A673 (cell line): Measurements from ENCODE around the gene GUCA2B. TPM values are rescaled to one million over a fixed set of nuclear protein-coding genes. Genes with fewer than 3 reads are reported as not detected.

ENCODE experiments used
- BruUV-seq: library from RNA; stranded (reverse); fragments of 400-500 nt; replicated peaks from 2 replicates; lab custom pipeline; 2021; lab: Mats Ljungman, UMichigan
- CTCF ChIA-PET: fragments of 300-600 bp; sonication (Branson Sonifier 250); formaldehyde crosslinking; loops from one replicate; lab custom pipeline; 2022; ENCODE audit warnings: antibody characterized with exemption; lab: Charles Lee
- POLR2A ChIA-PET: fragments of 300-600 bp; sonication (Branson Sonifier 250); formaldehyde crosslinking; loops from one replicate; lab custom pipeline; 2022; ENCODE audit warnings: antibody characterized with exemption; ENCODE audit not compliant: low non-redundant PET; lab: Charles Lee
- DNase-seq: peaks from one replicate; pipeline ENCODE4 v3.0.0-alpha.2; 2015; ENCODE audit warnings: low spot score
- H3K27ac ChIP-seq: fragments of 200-600 bp; sonication (generic); 2 replicates; pipeline ENCODE4 v1.5.1; 2016; ENCODE audit warnings: mixed run types, low read depth, mild to moderate bottlenecking, mixed read lengths, antibody characterized with exemption, low read length; ENCODE audit not compliant: poor library complexity, severe bottlenecking
- H3K27me3 ChIP-seq: fragments of 200-600 bp; sonication (generic); replicated peaks from 2 replicates; pipeline ENCODE4 v1.6.1; 2017; ENCODE audit warnings: mixed run types, low read depth, mild to moderate bottlenecking, mixed read lengths, antibody characterized with exemption, low read length; ENCODE audit not compliant: insufficient read depth, poor library complexity
- H3K36me3 ChIP-seq: fragments of 200-600 bp; sonication (generic); 2 replicates; pipeline ENCODE4 v1.6.1; 2016; ENCODE audit warnings: mixed run types, mild to moderate bottlenecking, mixed read lengths, antibody characterized with exemption, low read length; ENCODE audit not compliant: insufficient read depth, poor library complexity, severe bottlenecking
- H3K4me1 ChIP-seq: fragments of 200-600 bp; sonication (generic); 2 replicates; pipeline ENCODE4 v1.6.1; 2017; ENCODE audit warnings: mixed run types, mild to moderate bottlenecking, mixed read lengths, antibody characterized with exemption, low read length; ENCODE audit not compliant: insufficient read depth, poor library complexity, severe bottlenecking
- H3K4me3 ChIP-seq: fragments of 200-600 bp; sonication (generic); 2 replicates; pipeline ENCODE4 v1.5.1; 2016; ENCODE audit warnings: low read depth, mixed run types, mild to moderate bottlenecking, mixed read lengths, low read length; ENCODE audit not compliant: poor library complexity, severe bottlenecking
- H3K9me3 ChIP-seq: fragments of 200-600 bp; sonication (generic); 2 replicates; pipeline ENCODE4 v1.6.1; 2016; ENCODE audit warnings: mixed run types, low read depth, mild to moderate bottlenecking, mixed read lengths, antibody characterized with exemption, low read length; ENCODE audit not compliant: poor library complexity, severe bottlenecking
- CTCF ChIP-seq: fragments of 300-800, 200-600 bp; sonication (generic); conservative IDR thresholded peaks from 2 replicates; pipeline ENCODE4 v1.5.1; 2017; ENCODE audit warnings: low read depth, mild to moderate bottlenecking, antibody characterized with exemption, low read length, moderate library complexity, mixed read lengths
- EZH2 ChIP-seq: fragments of 200-600 bp; sonication (generic); IDR thresholded peaks from 2 replicates; pipeline ENCODE4 v1.6.1; 2017; ENCODE audit warnings: borderline replicate concordance, low read depth, mild to moderate bottlenecking, mixed read lengths, antibody characterized with exemption, low read length; ENCODE audit not compliant: poor library complexity, severe bottlenecking
- intact Hi-C: fragments of 100-400 bp; cut with micrococcal nuclease; formaldehyde crosslinking; loops from one replicate; pipeline ENCODE4 v1.10.0; 2022; ENCODE audit not compliant: unreplicated experiment
- total RNA-seq: library from RNA; stranded (reverse); gene quantifications from 2 replicates; pipeline ENCODE4 v1.2.3, GENCODE V29; 2021

The GUCA2B gene
- total RNA-seq, 1 experiment from 2014 or later: not detected

GRCh38 chr1:42141978-42142377, 11.2 kb upstream of the GUCA2B start:
- CTCF ChIA-PET: no interaction called here
- no peak for TF ChIP-seq CTCF
- TF ChIP-seq EZH2: no peak
- Histone ChIP-seq H3K27ac (no peak overlapping the region), H3K9me3 (no peaks in the 10 kb centered on the region), H3K36me3 (no peaks in the 10 kb centered on the region), H3K27me3 (no peaks in the 10 kb centered on the region), H3K4me3 (no peak overlapping the region), H3K4me1 (no peaks in the 10 kb centered on the region)
- no TSS peak for BruUV-seq
- POLR2A ChIA-PET: no interaction called here
- no peak for DNase-seq
- intact Hi-C loops: loop anchor here (10.0 kb wide), 1 partner anchor 567 kb away; no protein-coding TSS in a partner anchor

- no peaks in the 10 kb centered on the region for H3K27me3 ChIP-seq
Observed at GRCh38 chr1:42142894-42143675, 10.1 kb upstream of the GUCA2B start.

More at GRCh38 chr1:42142894-42143675, 10.1 kb upstream of the GUCA2B start:
- no peak for DNase-seq
- ChIA-PET CTCF (interaction anchor here (0.6 kb wide), 1 partner anchor 49 kb away, joined by 3 read pairs; no protein-coding TSS in a partner anchor), POLR2A (no interaction called here)
- intact Hi-C loops: loop anchor here (10.0 kb wide), 1 partner anchor 568 kb away; no protein-coding TSS in a partner anchor
- Histone ChIP-seq H3K27ac (no peak overlapping the region), H3K9me3 (no peaks in the 10 kb centered on the region), H3K4me1 (no peaks in the 10 kb centered on the region), H3K36me3 (no peaks in the 10 kb centered on the region), H3K4me3 (no peak overlapping the region)
- TF ChIP-seq EZH2 (no peak), CTCF (no peak)
- BruUV-seq: no TSS peak
